AG10803 (cell line): ENCODE results near the gene TRIM2.

Experiments
- DNase-seq: peaks from one replicate; pipeline ENCODE4 v3.0.0; 2010; ENCODE audit warnings: low read depth
- H3K4me3 ChIP-seq: 2 replicates; pipeline ENCODE4 v1.5.1; 2011; ENCODE audit warnings: mild to moderate bottlenecking, low read length, control low read depth
- TF ChIP-seq, protein P1 (sequence below): conservative IDR thresholded peaks from 2 replicates; pipeline ENCODE4 v1.5.1; 2011; ENCODE audit warnings: mild to moderate bottlenecking, low read length, control low read depth, inconsistent platforms

Gene TRIM2

DNA sequence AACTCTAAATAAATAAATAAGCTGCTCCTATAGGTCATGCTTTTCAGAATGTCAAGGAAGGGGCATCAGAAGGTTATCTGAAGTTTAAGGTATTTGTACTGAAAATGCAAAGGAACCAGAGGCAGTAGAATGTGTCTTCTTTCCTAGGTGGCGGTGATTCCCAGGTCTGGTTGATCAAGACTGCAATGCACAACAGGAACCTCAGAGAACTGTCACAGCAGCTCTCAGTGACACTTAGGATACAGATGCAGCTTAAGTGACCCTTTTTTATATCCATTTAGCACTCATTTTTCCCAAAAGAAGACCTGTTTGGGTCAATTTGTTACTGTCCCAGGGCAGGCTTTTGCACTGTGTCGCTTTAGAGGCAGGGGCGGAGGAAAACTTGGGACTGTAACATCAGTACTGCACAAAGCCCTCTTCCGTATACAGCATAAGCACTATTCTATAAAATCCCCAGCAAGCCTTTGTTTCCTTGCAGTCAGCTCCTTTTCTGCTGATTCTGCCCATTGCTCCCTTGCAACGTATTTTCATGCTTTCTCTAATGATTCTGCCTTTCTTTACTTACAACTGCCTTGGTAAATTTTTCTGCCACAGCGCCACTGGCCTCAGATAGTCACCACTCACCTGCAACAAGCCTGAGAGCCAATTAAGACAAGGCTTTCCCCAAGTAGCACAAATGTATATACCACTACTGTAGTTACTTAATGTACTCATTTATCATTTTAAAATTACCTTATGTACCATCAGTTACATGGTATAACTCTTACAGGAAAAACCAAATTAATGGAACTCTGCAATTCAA lies 138.7 kb downstream of the TRIM2 start:
- H3K4me3 ChIP-seq = no peak overlapping the region
- no peak for DNase-seq
- TF ChIP-seq, protein P1, sequence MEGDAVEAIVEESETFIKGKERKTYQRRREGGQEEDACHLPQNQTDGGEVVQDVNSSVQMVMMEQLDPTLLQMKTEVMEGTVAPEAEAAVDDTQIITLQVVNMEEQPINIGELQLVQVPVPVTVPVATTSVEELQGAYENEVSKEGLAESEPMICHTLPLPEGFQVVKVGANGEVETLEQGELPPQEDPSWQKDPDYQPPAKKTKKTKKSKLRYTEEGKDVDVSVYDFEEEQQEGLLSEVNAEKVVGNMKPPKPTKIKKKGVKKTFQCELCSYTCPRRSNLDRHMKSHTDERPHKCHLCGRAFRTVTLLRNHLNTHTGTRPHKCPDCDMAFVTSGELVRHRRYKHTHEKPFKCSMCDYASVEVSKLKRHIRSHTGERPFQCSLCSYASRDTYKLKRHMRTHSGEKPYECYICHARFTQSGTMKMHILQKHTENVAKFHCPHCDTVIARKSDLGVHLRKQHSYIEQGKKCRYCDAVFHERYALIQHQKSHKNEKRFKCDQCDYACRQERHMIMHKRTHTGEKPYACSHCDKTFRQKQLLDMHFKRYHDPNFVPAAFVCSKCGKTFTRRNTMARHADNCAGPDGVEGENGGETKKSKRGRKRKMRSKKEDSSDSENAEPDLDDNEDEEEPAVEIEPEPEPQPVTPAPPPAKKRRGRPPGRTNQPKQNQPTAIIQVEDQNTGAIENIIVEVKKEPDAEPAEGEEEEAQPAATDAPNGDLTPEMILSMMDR = no peak

DNA sequence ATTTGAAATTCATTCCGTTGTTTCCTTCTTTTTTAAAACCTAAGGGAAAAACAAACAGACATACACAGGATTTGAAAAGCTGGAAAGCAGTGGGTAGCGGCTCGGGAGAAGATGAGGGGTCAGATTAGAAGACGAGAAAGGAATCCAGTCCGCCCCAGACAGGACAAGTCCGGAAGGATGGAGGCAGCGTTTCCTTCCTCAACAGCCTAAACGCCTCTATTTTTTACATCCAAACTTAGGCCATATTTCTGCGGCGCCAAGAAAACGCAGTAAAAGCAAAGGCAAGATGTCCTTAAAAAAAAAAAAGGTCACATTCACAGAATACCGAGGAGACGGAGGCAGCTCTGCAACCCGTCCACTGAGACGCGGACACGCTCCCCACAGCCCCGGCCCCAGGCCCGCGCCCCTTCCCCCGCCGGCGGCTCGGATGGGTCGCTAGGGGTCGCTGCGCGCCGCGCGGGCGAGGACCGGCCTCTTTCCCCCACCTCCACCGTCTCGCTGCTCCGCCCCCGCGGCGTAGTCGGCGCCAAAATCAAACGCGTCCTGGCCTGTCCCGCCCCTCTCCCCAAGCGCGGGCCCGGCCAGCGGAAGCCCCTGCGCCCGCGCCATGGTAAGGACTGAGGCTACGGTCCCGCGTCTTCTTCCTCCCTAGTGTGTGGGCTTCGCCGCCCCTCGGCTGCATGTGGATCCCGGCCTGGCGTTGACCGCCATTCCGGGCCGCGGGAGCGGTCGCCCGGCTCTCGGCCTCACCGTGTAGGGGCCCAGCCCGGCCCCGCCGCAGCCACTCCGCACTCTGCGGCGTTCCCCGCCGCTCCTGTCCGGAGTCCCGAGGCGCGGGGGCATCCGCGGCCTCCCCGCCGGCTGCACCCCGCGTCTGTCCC lies 140.1 kb downstream of the TRIM2 start, which contains the start of gene MND1:
Gene MND1, plus strand, starts transcription at position 558 of the 881 bp plus-strand sequence. Its CDS starts 50 bp downstream, at position 608.
- peak within 1 kb of the TSS; percentile 79 for H3K4me3 ChIP-seq
- TF ChIP-seq, protein P1 = peak; percentile 52
- DNase-seq = peak; percentile 65

DNA sequence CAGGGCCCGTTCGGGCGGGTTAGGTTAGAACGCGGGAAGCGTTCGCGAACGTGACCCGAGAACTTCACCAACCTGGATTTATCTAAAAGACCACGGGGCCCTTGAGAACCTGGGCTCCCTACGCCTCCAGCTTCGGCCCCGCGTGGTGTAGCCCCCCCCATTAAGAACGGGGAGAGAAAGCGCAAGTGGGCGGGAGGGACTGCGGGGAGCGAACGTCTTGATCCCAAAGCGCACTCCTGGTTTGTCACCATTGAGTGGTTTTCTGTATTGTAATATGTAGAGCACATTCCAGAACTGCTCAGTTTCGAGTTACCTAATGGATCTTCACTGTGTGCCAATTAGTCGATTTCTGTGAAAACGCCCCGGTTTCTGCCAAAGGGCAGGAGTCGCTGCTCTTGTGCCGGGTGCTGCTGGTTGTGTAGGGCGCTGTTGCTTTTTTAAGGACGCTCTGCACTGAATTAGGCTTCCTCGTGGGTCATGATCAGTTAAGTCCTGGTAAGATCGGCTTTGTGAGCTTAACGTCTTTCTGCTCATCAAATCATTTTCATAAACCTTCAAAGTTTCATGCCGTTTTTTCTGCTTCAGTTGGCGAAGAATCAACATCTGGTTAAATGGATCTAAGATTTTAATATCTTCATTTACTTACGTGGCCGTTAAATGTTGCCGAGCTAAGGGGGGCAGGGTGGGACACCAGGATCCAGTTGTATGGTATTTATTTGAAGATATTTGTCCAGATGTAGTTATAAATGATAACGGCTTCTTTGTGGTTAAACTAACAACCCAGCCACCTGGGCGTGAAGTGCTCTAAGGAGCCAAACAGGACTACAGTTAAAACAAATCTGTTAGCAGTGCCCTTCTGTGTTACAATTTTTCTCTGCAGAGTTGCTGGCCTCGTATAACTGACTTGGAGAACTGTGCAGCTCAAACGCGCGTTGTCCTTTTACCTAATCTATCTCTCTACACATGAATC lies 141.1 kb downstream of the TRIM2 start:
- H3K4me3 ChIP-seq = peak overlapping the region; percentile 79
- TF ChIP-seq, protein P1 = peak; percentile 26
- DNase-seq = peak; percentile 67

DNA sequence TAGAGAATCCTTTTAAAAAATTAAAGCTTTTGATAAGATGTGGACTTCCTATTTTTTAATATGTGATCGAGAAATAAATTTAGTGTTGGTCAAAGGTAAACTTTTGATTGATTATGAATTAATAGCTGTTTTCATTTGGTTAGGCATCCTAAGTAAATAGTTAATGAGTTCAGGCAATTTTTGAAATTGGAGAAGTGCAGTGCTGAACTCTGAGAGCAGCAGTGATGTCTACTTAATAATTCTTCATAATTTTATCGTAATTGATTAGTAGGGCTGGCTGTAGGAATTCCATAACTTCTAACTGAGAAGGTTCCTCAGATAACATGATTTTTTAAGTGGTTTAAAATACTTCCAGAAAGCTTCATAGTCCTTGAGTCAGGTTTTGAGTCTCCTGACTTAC lies 141.8 kb downstream of the TRIM2 start:
- no peak for DNase-seq
- no peak overlapping the region; the same call in 1 of the 2 replicates for H3K4me3 ChIP-seq
- TF ChIP-seq, protein P1 = no peak

DNA sequence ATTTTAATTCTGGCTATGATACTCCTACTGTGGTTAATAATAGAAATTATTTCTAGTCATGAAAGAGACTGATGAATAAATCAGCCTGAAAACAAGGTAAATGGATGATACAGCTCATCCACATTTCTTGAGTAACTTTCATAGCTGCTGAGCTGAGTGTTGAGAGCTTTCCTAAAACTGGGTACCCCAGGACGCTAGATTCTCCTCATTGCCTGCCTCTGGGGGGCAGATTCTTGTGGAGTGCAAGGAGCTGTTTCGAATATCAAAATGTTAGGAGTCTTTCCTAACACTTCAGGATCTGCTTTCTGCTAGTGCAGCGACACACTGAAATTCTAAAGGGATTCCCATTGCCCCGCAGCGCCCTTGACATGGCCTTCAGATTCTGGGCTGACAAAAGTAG lies 142.3 kb downstream of the TRIM2 start:
- TF ChIP-seq, protein P1 = peak; percentile 32
- no peak overlapping the region for H3K4me3 ChIP-seq
- DNase-seq = peak; percentile 15

DNA sequence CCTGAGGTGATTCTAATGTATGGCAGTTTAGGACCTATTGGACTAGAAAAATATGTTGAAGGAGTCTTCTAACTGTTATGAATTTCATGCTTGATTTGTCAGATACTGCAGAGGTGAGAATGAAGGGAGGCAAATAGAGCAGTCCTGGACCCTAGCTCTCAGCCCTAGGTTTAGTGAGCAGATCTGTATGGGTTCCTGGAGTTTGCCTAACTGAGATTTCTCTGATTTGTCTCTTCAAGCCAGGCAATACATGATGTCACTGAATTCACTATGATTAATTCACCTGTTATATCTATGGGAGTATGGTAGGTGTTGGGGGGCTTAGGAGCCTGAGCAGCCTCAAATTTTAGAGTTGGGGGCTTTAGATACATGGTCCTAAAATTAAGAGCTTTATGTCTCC lies 142.9 kb downstream of the TRIM2 start:
- TF ChIP-seq, protein P1 = no peak
- DNase-seq = no peak
- H3K4me3 ChIP-seq = no peak overlapping the region
